Suprapubic skin (tissue), 4 donors: ENCODE data around the gene ADGRB3. TPM values are rescaled to one million over a fixed set of nuclear protein-coding genes. Genes with fewer than 3 reads are reported as not detected.

Experiments used
- DNase-seq, 2 donors: peaks; one replicate each; pipeline ENCODE4 v3.0.0-alpha.2; 2019; ENCODE audit warnings: low spot score in 2 of 2
- H3K27ac ChIP-seq: fragments of 200-600 bp; sonication (generic); one replicate; pipeline ENCODE4 v1.5.1; 2019
- H3K27me3 ChIP-seq: fragments of 200-600 bp; sonication (generic); one replicate; pipeline ENCODE4 v1.5.1; 2019
- H3K36me3 ChIP-seq: fragments of 200-600 bp; sonication (generic); one replicate; pipeline ENCODE4 v1.5.1; 2019
- H3K4me1 ChIP-seq: fragments of 200-600 bp; sonication (generic); one replicate; pipeline ENCODE4 v1.5.1; 2019
- H3K4me3 ChIP-seq: fragments of 200-600 bp; sonication (generic); one replicate; pipeline ENCODE4 v1.5.1; 2019; ENCODE audit warnings: mild to moderate bottlenecking
- H3K9me3 ChIP-seq: fragments of 200-600 bp; sonication (generic); one replicate; pipeline ENCODE4 v1.5.1; 2019
- CTCF ChIP-seq, 2 donors: fragments of 200-600 bp in 1 of 2; fragments of 450-650 bp in 1 of 2; sonication (generic) in 1 of 2; IDR thresholded peaks; one replicate each; pipeline ENCODE4 v1.5.1; 2016 to 2019; ENCODE audit warnings: antibody characterized with exemption in 2 of 2, mild to moderate bottlenecking in 1 of 2, moderate library complexity in 1 of 2
- EP300 ChIP-seq: sonication (generic); formaldehyde crosslinking; IDR thresholded peaks from one replicate; pipeline ENCODE4 v1.6.1; 2017; ENCODE audit warnings: antibody characterized with exemption
- POLR2A ChIP-seq, 2 donors: fragments of 450-650 bp; IDR thresholded peaks; one replicate each; pipeline ENCODE4 v1.6.1; 2017; ENCODE audit warnings: antibody characterized with exemption in 2 of 2, mild to moderate bottlenecking in 2 of 2, moderate library complexity in 2 of 2
- POLR2AphosphoS5 ChIP-seq, 3 donors: sonication (generic); formaldehyde crosslinking; IDR thresholded peaks; one replicate each; pipeline ENCODE4 v1.6.1; 2017; ENCODE audit warnings: antibody characterized with exemption in 3 of 3
- WGBS: methylation state at CpG from one replicate; pipeline ENCODE4 v1.1.5; 2018; 5-methylcytosine and 5-hydroxymethylcytosine counted together
- total RNA-seq, 4 donors: library from RNA; depleted of rRNA; stranded (reverse); fragments of >200 nt; gene quantifications; one replicate each; pipeline ENCODE4 v1.1.0, GENCODE V29; 2016

ADGRB3 gene
- total RNA-seq, 4 donors from 2014 or later = 0.42 to 2.2 (median 1.3) TPM

GRCh38 chr6:68951270-68951669 lies 316.2 kb downstream of the ADGRB3 start:
- H3K27ac ChIP-seq = no peak overlapping the region
- no peaks in the 10 kb centered on the region for H3K4me1 ChIP-seq
- WGBS = 72% methylated on average over 10 of the region's 10 CpGs
- no peak overlapping the region for H3K4me3 ChIP-seq
- H3K9me3 ChIP-seq = no peaks in the 10 kb centered on the region
- H3K36me3 ChIP-seq = no peaks in the 10 kb centered on the region
- H3K27me3 ChIP-seq = no peaks in the 10 kb centered on the region
- TF ChIP-seq POLR2AphosphoS5 (IDR thresholded peaks at IDR 0.05) = no peak
- TF ChIP-seq CTCF (IDR thresholded peaks at IDR 0.05) = no peak
- no peak for TF ChIP-seq POLR2A (IDR thresholded peaks at IDR 0.05)
- no peak for TF ChIP-seq EP300
- no peak for DNase-seq

- Histone ChIP-seq H3K27me3 (no peaks in the 10 kb centered on the region), H3K4me1 (no peaks in the 10 kb centered on the region), H3K4me3 (no peak overlapping the region), H3K36me3 (no peaks in the 10 kb centered on the region), H3K9me3 (no peaks in the 10 kb centered on the region), H3K27ac (no peak overlapping the region)
- no peak for TF ChIP-seq CTCF (IDR thresholded peaks at IDR 0.05)
- no peak for TF ChIP-seq POLR2A (IDR thresholded peaks at IDR 0.05)
- no peak for TF ChIP-seq POLR2AphosphoS5 (IDR thresholded peaks at IDR 0.05)
- no peak for TF ChIP-seq EP300
- DNase-seq = no peak
- WGBS = 30% methylated on average over 2 of the region's 2 CpGs
Observed at GRCh38 chr6:68958327-68958726, 323.2 kb downstream of the ADGRB3 start.

GRCh38 chr6:68967549-68968300 lies 332.6 kb downstream of the ADGRB3 start:
- H3K27ac ChIP-seq = no peak overlapping the region
- no peaks in the 10 kb centered on the region for H3K4me1 ChIP-seq
- WGBS = 44% methylated on average over 11 of the region's 11 CpGs
- no peaks in the 10 kb centered on the region for H3K36me3 ChIP-seq
- DNase-seq = peak in 1 of 2 donors; percentile 43
- H3K4me3 ChIP-seq = no peak overlapping the region
- TF ChIP-seq POLR2AphosphoS5 (IDR thresholded peaks at IDR 0.05) (no peak), CTCF (IDR thresholded peaks at IDR 0.05) (peak in 1 of 2 donors; percentile 77)
- H3K9me3 ChIP-seq = no peaks in the 10 kb centered on the region
- H3K27me3 ChIP-seq = no peaks in the 10 kb centered on the region

- Histone ChIP-seq H3K27me3 (no peaks in the 10 kb centered on the region), H3K4me1 (no peaks in the 10 kb centered on the region), H3K27ac (no peak overlapping the region), H3K36me3 (no peaks in the 10 kb centered on the region), H3K9me3 (no peaks in the 10 kb centered on the region), H3K4me3 (no peak overlapping the region)
- WGBS = 11% methylated on average over 4 of the region's 4 CpGs
- TF ChIP-seq CTCF (IDR thresholded peaks at IDR 0.05) = no peak
- no peak for TF ChIP-seq POLR2A (IDR thresholded peaks at IDR 0.05)
- TF ChIP-seq EP300 = no peak
- no peak for TF ChIP-seq POLR2AphosphoS5 (IDR thresholded peaks at IDR 0.05)
- DNase-seq = no peak
Observed at GRCh38 chr6:68968301-68968649, 333.2 kb downstream of the ADGRB3 start.

- no peak for DNase-seq
- H3K4me1 ChIP-seq = no peaks in the 10 kb centered on the region
- H3K4me3 ChIP-seq = no peak overlapping the region
- TF ChIP-seq CTCF (IDR thresholded peaks at IDR 0.05) (no peak), POLR2AphosphoS5 (IDR thresholded peaks at IDR 0.05) (no peak), EP300 (no peak), POLR2A (IDR thresholded peaks at IDR 0.05) (no peak)
- H3K36me3 ChIP-seq = no peaks in the 10 kb centered on the region
- H3K9me3 ChIP-seq = no peaks in the 10 kb centered on the region
- H3K27me3 ChIP-seq = no peaks in the 10 kb centered on the region
- no peak overlapping the region for H3K27ac ChIP-seq
Observed at GRCh38 chr6:68973066-68973465, 338.0 kb downstream of the ADGRB3 start.
